GM23338 (cell line): ENCODE measurements around the gene SLC3A2. TPM values are rescaled to one million over a fixed set of nuclear protein-coding genes. Genes with fewer than 3 reads are reported as not detected.

Source experiments
- ATAC-seq: fragments of 200-7000 bp; cut with Tn5 transposase; 3 replicates; pipeline ENCODE4 v1.9.1; 2020
- DNase-seq: peaks from one replicate; pipeline ENCODE4 v3.0.0-alpha.2; 2015; ENCODE audit warnings: low spot score
- H2AFZ ChIP-seq: fragments of 200-600 bp; sonication (generic); 2 replicates; pipeline ENCODE4 v1.8.0; 2016; ENCODE audit warnings: antibody characterized with exemption, mild to moderate bottlenecking, moderate library complexity
- H3F3A ChIP-seq: fragments of 200-600 bp; sonication (generic); replicated peaks from 2 replicates; pipeline ENCODE4 v1.8.0; 2017; ENCODE audit warnings: antibody characterized with exemption, mixed run types, low read depth
- H3K27ac ChIP-seq: fragments of 200-600 bp; sonication (generic); 2 replicates; pipeline ENCODE4 v1.6.1; 2016; ENCODE audit warnings: low read depth
- H3K27me3 ChIP-seq: fragments of 200-600 bp; sonication (generic); 2 replicates; pipeline ENCODE4 v1.8.0; 2016; ENCODE audit warnings: mild to moderate bottlenecking, mixed run types, moderate library complexity; ENCODE audit not compliant: insufficient read depth
- H3K36me3 ChIP-seq: fragments of 200-600 bp; sonication (generic); 2 replicates; pipeline ENCODE4 v1.8.0; 2016; ENCODE audit warnings: mild to moderate bottlenecking; ENCODE audit not compliant: insufficient read depth
- H3K4me1 ChIP-seq: fragments of 200-600 bp; sonication (generic); 2 replicates; pipeline ENCODE4 v1.8.0; 2016; ENCODE audit warnings: mild to moderate bottlenecking, moderate library complexity; ENCODE audit not compliant: insufficient read depth
- H3K4me2 ChIP-seq: fragments of 200-600 bp; sonication (generic); 2 replicates; pipeline ENCODE4 v1.7.1; 2017; ENCODE audit warnings: mixed run types
- H3K4me3 ChIP-seq: fragments of 200-600 bp; sonication (generic); 2 replicates; pipeline ENCODE4 v1.6.1; 2016; ENCODE audit warnings: mixed run types
- H3K79me2 ChIP-seq: fragments of 200-600 bp; sonication (generic); replicated peaks from 2 replicates; pipeline ENCODE4 v1.8.0; 2017; ENCODE audit warnings: mild to moderate bottlenecking; ENCODE audit not compliant: insufficient read depth
- H3K9me2 ChIP-seq: fragments of 200-600 bp; sonication (generic); 2 replicates; pipeline ENCODE4 v1.8.0; 2017; ENCODE audit not compliant: insufficient read depth
- H4K20me1 ChIP-seq: fragments of 200-600 bp; sonication (generic); replicated peaks from 2 replicates; pipeline ENCODE4 v1.8.0; 2017; ENCODE audit warnings: mild to moderate bottlenecking; ENCODE audit not compliant: insufficient read depth
- H3K27ac Mint-ChIP-seq: 2 replicates; pipeline ENCODE4 v1.8.0; 2020; ENCODE audit warnings: inconsistent platforms, mild to moderate bottlenecking, moderate library complexity, mixed read lengths
- H3K27me3 Mint-ChIP-seq: 3 replicates; pipeline ENCODE4 v1.8.0; 2022; ENCODE audit warnings: low read depth, mild to moderate bottlenecking, moderate library complexity, mixed read lengths, inconsistent platforms; ENCODE audit not compliant: insufficient read depth, poor library complexity
- H3K36me3 Mint-ChIP-seq: 3 replicates; pipeline ENCODE4 v1.8.0; 2021; ENCODE audit warnings: low read depth, mild to moderate bottlenecking, inconsistent platforms, moderate library complexity, mixed read lengths
- H3K4me1 Mint-ChIP-seq: 3 replicates; pipeline ENCODE4 v1.8.0; 2020; ENCODE audit warnings: mild to moderate bottlenecking, inconsistent platforms, mixed read lengths
- H3K4me3 Mint-ChIP-seq: 3 replicates; pipeline ENCODE4 v1.8.0; 2021; ENCODE audit warnings: moderate library complexity, mild to moderate bottlenecking, inconsistent platforms, mixed read lengths
- H3K9me3 Mint-ChIP-seq: 3 replicates; pipeline ENCODE4 v1.8.0; 2020; ENCODE audit warnings: moderate library complexity, mild to moderate bottlenecking, inconsistent platforms, mixed read lengths
- CREB1 ChIP-seq: fragments of 250-450 bp; sonication (Bioruptor Pico); IDR thresholded peaks from 2 replicates; pipeline ENCODE4 v1.5.0; 2020; ENCODE audit warnings: low read depth, mild to moderate bottlenecking, moderate library complexity
- CTCF ChIP-seq, 2 experiments: fragments of 200-600 bp in 1 of 2; sonication (generic) in 1 of 2; conservative IDR thresholded peaks; 2 replicates each; pipeline versions ENCODE4 v1.5.1 to v1.6.1; 2016 to 2017; ENCODE audit warnings: antibody characterized with exemption in 2 of 2, low read depth in 2 of 2, mild to moderate bottlenecking in 2 of 2, moderate library complexity in 1 of 2
- ETS1 ChIP-seq: IDR thresholded peaks from 2 replicates; pipeline ENCODE4 v1.6.1; 2016; ENCODE audit warnings: antibody characterized with exemption
- EZH2 ChIP-seq: fragments of 200-600 bp; sonication (generic); IDR thresholded peaks from one replicate; pipeline ENCODE4 v1.8.0; 2017; ENCODE audit warnings: antibody characterized with exemption, mild to moderate bottlenecking, low read depth; ENCODE audit not compliant: unreplicated experiment
- EZH2phosphoT487 ChIP-seq: fragments of 200-600 bp; sonication (generic); IDR thresholded peaks from one replicate; pipeline ENCODE4 v1.8.1; 2018; ENCODE audit warnings: antibody characterized with exemption; ENCODE audit not compliant: unreplicated experiment
- JUNB ChIP-seq: IDR thresholded peaks from one replicate; pipeline ENCODE4 v1.6.1; 2016; ENCODE audit warnings: antibody characterized with exemption; ENCODE audit not compliant: unreplicated experiment
- NANOG ChIP-seq: IDR thresholded peaks from 2 replicates; pipeline ENCODE4 v1.6.1; 2016; ENCODE audit warnings: antibody characterized with exemption, borderline replicate concordance
- POLR2AphosphoS5 ChIP-seq: IDR thresholded peaks from 2 replicates; pipeline ENCODE4 v1.6.1; 2016; ENCODE audit warnings: antibody characterized with exemption, low read depth
- REST ChIP-seq: IDR thresholded peaks from one replicate; pipeline ENCODE4 v1.6.1; 2018; ENCODE audit warnings: antibody characterized with exemption; ENCODE audit not compliant: unreplicated experiment
- STAT1 ChIP-seq: IDR thresholded peaks from one replicate; pipeline ENCODE4 v1.6.1; 2016; ENCODE audit warnings: antibody characterized with exemption; ENCODE audit not compliant: unreplicated experiment
- ZNF114 ChIP-seq: fragments of 250-450 bp; sonication (Bioruptor Pico); IDR thresholded peaks from 2 replicates; pipeline ENCODE4 v1.5.0; 2020; ENCODE audit warnings: mild to moderate bottlenecking, moderate library complexity
- ZNF331 ChIP-seq: fragments of 250-450 bp; sonication (Bioruptor Pico); IDR thresholded peaks from 2 replicates; pipeline ENCODE4 v1.5.0; 2020; ENCODE audit warnings: low read depth, mild to moderate bottlenecking, moderate library complexity
- ZNF462 ChIP-seq: fragments of 250-450 bp; sonication (Bioruptor Pico); IDR thresholded peaks from 2 replicates; pipeline ENCODE4 v1.5.0; 2020; ENCODE audit warnings: mild to moderate bottlenecking, moderate library complexity
- polyA plus RNA-seq: library from polyadenylated mRNA; unstranded; fragments of >200 nt; fragmentation: Nextera tagmentation; extraction: Ambion mirVana; gene quantifications from 2 replicates; pipeline ENCODE4 v1.2.1, GENCODE V29; 2016
- total RNA-seq: library from RNA; depleted of rRNA; stranded (reverse); fragments of >200 nt; shearing (Covaris generic); gene quantifications from 2 replicates; pipeline ENCODE4 v1.2.3, GENCODE V29; 2014

The SLC3A2 gene
- total and polyA plus RNA-seq, 2 experiments from 2014 or later, result 240 to 425 TPM

GRCh38 chr11:62919898-62920640, 39.4 kb downstream of the SLC3A2 start:
- Mint-ChIP-seq H3K4me1 (peaks cover 32% of the 10 kb centered on the region), H3K4me3 (no peak overlapping the region), H3K9me3 (no peaks in the 10 kb centered on the region; the same call in 2 of the 3 replicates), H3K27ac (no peak overlapping the region), H3K27me3 (peaks cover 45% of the 10 kb centered on the region), H3K36me3 (no peaks in the 10 kb centered on the region; the same call in 2 of the 3 replicates)
- H3K27me3 ChIP-seq, result peaks cover 49% of the 10 kb centered on the region
- no peak overlapping the region for H3K4me2 ChIP-seq
- H4K20me1 ChIP-seq, result no peaks in the 10 kb centered on the region
- TF ChIP-seq REST (no peak), JUNB (no peak), NANOG (no peak), ETS1 (no peak), CREB1 (CRISPR knock-in tag) (no peak), POLR2AphosphoS5 (no peak), ZNF331 (CRISPR knock-in tag) (no peak), ZNF462 (CRISPR knock-in tag) (no peak), STAT1 (no peak), ZNF114 (CRISPR knock-in tag) (no peak), EZH2 (no peak), EZH2phosphoT487 (no peak), CTCF (conservative IDR thresholded peaks at IDR 0.05; ENCODE audit: low read depth in 2 of 2) (no peak)
- H2AFZ ChIP-seq, result no peak overlapping the region
- peaks cover 15% of the 10 kb centered on the region for H3F3A ChIP-seq
- no peak for DNase-seq
- H3K4me1 ChIP-seq, result peaks cover 16% of the 10 kb centered on the region; the same call in 1 of the 2 replicates
- no peak overlapping the region for H3K4me3 ChIP-seq
- no peaks in the 10 kb centered on the region for H3K79me2 ChIP-seq
- ATAC-seq, result no peak
- no peaks in the 10 kb centered on the region for H3K9me2 ChIP-seq
- no peaks in the 10 kb centered on the region for H3K36me3 ChIP-seq
- H3K27ac ChIP-seq, result no peak overlapping the region
